ENCODE data around the gene TLK1.

GRCh38 chr2:170943596-170943995 lies 217.1 kb downstream of the TLK1 start:
- TF ChIP-seq CTCF (conservative IDR thresholded peaks at IDR 0.05; ENCODE audit: low read depth, low read length) = no peak
- TF ChIP-seq EZH2 (IDR thresholded peaks at IDR 0.05; ENCODE audit: low read length, unreplicated experiment) = no peak
- no peak for TF ChIP-seq EZH2phosphoT487 (IDR thresholded peaks at IDR 0.05; ENCODE audit: borderline replicate concordance, low read length)
